Kasumi-1 (cell line): ENCODE measurements around the gene CEBPA.

Experiments used
- DNase-seq, 2 experiments: peaks; one replicate each; lab custom pipeline; 2025; lab: John Stamatoyannopoulos, UW

The CEBPA gene

GRCh38 chr19:33271246-33272021, 30.9 kb downstream of the CEBPA start:
- DNase-seq = no peak

DNA sequence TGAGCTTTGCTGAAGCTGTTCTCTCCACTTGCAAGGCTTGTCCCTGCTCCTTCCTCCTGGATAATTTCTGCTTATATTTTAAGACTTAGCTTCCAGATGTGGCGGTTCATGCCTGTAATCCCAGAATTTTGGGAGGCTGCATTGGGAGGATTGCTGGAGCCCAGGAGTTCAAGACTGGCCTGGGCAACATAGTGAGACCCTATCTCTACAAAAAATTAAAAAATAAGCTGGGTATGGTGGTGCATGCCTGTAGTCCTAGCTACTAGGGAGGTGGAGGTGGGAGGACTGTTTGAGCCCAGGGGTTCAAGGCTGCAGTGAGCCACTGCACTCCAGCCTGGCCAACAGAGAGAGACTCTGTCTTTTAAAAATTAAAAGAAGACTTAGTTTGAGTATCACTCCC, 31.6 kb downstream of the CEBPA start:
- no peak for DNase-seq

- no peak for DNase-seq
Measured at GRCh38 chr19:33269016-33269415, 33.3 kb downstream of the CEBPA start.

DNA sequence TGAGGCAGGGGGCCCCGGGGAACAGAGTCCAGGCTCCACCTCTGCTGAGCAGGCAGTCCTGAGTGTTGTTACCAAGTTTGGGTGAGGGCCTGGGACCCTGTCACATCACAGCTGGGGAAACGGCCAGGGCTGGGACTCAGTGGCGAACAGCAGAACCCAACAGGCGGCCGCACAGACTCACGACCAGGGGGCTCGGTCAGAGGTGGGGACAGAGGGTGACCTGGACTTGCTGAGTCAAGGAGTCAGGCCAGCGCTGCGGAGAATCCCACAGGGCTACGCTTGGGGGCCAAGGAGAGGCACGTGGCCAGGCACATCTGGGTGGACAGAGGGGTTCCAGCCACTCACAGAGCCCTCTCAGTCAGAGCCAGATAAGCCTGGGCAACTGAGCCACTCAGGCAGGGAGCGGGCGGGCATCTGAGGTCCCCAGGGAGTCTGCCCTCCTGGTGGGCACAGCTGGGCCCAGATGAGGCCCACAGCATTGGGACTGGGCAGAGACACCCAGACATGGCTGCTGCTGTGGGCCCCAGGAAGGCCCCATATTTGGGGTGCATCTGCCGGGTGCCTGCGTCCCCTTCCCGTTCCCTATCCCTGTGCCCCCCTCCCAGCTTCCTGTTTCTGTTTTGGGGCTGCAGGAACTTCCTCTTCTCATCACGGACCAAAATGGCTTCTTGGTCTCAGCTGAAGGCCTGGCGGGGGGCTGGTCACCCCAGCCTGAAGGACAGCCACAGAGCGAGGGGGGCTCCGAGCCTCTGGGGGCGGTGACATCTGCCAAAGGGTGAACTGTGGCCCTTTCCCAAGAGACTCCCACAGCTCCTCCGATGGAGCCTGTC, 34.0 kb downstream of the CEBPA start:
- peak; percentile 57 to 66 for DNase-seq

GRCh38 chr19:33267706-33268105, 34.6 kb downstream of the CEBPA start:
- no peak for DNase-seq

DNA sequence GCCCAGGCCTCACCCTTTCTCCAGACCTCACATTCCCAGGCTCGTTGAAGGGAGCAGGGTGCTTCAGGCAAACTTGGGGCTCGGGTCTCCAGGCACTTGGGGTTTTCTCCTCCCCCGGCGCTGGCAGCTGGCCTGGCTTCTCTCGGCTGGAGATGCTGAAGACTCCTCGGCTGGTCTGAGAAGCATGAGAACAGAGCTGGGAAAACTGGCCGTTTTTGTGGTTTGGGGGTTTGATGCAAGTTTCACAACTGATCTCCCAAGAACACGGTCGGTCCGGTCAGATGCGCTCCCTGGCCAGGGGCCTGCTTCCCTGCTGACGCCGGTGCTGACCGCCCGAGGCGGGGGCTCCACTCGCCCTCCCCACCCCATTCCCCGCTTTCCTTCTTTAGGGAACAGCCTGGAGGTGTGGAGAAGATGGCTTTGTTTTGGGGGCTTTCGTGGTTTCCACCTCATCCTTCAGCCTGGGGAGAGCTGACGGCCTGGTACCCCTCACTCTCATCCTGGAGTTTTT, 35.3 kb downstream of the CEBPA start:
- no peak for DNase-seq

GRCh38 chr19:33264881-33265445, 37.4 kb downstream of the CEBPA start:
- no peak for DNase-seq

GRCh38 chr19:33263325-33264023, 38.9 kb downstream of the CEBPA start:
- no peak for DNase-seq

DNA sequence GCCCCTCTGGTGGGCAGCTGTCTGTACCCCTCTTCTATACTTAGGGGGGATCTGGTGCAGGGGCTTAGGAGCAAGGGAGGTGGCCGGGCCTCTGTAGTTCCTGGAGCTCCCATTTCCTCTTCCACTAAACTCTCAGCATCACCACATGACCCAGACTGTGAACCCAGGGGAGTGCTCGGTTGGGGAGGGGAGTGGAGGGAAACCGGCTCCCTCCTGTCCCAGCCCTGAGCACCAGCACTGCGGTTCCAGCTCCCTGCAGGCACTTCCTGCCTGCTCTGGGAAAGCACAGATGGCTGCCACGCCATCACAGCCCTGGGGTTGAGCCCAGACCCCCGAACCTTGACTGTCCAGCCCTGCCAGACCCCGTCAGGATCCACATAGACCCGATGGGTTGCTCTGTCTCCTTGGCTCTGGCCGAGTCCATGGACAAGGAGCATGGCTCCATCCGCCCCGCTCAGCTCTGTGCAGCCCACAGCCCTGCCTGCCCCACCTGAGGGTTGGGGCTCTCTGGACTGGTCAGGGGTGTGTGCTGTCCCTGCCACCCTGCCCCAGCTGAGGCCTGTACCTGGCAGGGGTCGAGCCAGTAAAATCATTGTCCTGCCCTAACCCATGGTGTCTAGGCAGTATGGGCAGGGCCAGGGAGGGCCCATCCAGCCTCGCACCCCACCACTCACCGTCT, 40.7 kb downstream of the CEBPA start:
- peak; percentile 66 to 72 for DNase-seq

GRCh38 chr19:33260628-33261418, 41.5 kb downstream of the CEBPA start:
- peak; percentile 92 to 93 for DNase-seq

GRCh38 chr19:33259539-33259938, 42.8 kb downstream of the CEBPA start:
- peak; percentile 80 to 86 for DNase-seq

DNA sequence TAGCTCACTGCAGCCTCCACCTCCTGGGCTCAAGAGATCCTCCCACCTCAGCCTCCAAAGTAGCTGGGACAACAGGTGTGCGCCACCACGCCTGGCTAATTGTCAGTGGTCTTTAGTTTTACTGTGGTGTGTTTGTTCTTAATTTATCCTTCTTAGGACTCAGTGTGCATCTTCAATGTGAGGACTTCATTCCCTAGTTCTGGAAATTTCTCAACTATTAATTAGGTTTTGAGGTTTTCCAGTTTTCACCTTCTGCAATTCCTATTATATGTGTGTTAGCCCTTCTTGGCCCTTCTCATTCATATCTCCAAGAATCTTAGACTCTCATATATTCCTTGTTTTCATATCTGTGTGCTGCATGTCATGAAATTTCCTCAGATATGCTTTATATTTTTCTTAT, 44.5 kb downstream of the CEBPA start:
- no peak for DNase-seq

DNA sequence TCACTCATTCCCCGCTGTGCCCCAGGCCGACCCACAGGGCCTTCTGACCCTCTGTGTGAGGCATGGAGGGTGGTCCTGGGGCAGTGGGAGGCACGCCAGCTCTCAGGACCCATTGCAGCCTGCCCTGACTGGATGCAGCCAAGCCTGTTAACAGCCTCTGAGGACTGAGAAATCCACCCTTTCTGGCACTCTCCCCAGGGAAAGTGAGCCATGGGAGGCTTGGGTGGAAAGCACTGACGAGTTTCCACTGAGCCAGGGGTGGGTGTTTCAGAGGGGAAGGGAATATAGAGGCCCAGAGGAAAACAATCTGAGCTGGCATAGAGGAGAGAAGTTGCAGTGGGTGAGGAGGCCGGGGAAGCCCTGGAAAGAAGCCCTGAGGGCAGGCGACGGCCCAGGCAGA, 46.1 kb downstream of the CEBPA start:
- no peak for DNase-seq

GRCh38 chr19:33255781-33256180, 46.6 kb downstream of the CEBPA start:
- no peak for DNase-seq

GRCh38 chr19:33254245-33254824, 48.0 kb downstream of the CEBPA start:
- DNase-seq = no peak

GRCh38 chr19:33252971-33253370, 49.4 kb downstream of the CEBPA start:
- DNase-seq = no peak

DNA sequence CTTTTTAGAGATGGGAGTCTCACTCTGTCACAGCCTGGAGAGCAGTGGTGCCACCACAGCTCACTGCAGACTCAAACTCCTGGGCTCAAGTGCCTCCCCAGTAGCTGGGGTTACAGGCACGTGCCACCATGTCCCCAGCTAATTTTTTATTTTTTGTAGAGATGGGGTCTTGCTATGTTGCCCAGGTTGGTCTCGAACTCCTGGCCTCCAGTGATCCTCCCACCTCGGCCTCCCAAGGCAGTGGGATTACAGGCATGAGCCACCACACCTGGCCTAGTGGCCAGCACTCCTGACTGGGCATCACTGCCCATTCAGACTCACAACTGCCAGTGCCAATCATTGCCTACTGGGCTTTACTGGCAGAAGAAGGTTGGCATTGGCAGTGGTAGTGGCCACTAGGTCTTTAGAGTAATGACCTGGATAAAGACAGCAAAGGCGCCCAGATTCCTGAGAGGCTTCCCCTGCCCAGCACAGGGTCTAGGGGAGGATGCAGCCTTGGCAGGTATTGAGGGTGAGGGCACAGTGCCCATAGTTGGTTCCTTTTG, 49.8 kb downstream of the CEBPA start:
- no peak for DNase-seq

GRCh38 chr19:33251526-33252090, 50.7 kb downstream of the CEBPA start:
- DNase-seq = no peak

DNA sequence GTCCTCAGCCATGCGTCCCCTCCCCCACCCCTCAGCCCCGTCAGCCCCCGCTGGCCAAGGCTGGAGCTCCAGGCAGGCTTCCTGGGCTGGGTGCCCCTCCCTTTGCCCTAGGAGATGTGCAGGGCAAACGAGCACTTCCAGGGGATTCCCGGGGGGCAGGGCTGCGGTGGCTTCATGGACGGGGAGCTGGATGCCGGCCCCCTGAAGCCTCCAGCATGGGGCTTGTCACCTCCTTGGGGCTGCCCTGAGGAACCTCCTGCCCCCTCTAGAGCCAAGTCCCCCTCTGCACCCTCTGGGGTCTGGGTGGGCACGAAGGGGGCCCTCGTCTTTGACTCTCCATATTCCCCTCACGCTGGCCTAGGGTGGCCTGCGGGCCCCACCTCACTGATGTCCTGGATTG, 51.3 kb downstream of the CEBPA start:
- DNase-seq = no peak

DNA sequence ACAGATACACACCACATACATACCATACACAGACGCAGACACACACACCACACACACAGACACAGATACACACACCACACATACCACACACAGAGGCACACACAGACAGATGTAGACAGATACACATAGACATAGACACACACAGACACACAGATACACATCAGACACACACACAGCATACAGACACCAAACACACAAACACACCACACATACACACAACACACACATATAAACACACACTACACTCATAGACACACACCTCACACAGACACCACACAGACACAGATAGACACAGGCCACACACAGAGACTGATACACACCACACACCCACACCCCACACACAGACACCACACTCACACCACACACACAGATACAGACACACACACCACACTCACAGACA, 51.8 kb downstream of the CEBPA start:
- no peak for DNase-seq
